ENCODE data around the gene CCR5.

The CCR5 gene

GRCh38 chr3:46409739-46410489 lies 39.2 kb downstream of the CCR5 start:
- DNase-seq: no peak

GRCh38 chr3:46410669-46411068 lies 39.9 kb downstream of the CCR5 start:
- DNase-seq: no peak

DNA sequence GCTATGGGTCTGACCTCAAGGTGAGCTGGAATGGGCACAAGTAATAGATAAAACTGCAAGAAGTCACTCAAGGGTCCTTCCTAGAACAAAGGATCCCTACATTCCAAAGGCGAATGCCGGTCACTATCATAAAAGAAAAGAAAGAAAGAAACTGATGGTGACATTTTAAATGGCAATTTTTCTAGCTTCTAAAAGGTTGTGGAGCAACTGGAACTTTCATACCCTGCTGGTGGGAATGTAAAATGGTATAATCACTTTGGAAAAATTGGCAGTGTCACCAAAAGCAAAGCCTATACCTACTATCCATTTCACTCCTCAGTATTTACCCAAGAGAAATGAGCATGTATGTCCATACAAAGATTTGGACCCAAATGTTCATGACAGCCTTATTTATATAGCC lies 40.5 kb downstream of the CCR5 start:
- no peak for DNase-seq

GRCh38 chr3:46412786-46413298 lies 42.1 kb downstream of the CCR5 start:
- no peak for DNase-seq

GRCh38 chr3:46413951-46414350 lies 43.2 kb downstream of the CCR5 start:
- DNase-seq: no peak

DNA sequence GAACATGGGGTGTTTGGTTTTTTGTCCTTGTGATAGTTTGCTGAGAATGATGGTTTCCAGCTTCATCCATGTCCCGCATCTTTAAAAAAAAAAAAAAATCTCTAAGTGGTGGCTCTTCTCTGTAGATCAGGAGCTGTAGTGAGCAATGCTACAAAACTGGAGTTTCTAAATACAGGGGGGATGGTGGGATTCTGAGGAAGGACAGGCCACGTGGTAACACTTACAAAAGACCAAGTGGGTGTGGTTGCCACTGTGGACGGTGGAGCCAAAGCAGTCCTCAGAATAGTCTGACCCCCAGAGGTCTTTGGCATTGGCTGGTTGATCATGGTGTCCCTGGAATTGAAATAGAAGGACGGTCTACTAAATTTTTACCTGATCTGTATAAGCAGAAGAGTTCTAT lies 44.0 kb downstream of the CCR5 start:
- DNase-seq: no peak

DNA sequence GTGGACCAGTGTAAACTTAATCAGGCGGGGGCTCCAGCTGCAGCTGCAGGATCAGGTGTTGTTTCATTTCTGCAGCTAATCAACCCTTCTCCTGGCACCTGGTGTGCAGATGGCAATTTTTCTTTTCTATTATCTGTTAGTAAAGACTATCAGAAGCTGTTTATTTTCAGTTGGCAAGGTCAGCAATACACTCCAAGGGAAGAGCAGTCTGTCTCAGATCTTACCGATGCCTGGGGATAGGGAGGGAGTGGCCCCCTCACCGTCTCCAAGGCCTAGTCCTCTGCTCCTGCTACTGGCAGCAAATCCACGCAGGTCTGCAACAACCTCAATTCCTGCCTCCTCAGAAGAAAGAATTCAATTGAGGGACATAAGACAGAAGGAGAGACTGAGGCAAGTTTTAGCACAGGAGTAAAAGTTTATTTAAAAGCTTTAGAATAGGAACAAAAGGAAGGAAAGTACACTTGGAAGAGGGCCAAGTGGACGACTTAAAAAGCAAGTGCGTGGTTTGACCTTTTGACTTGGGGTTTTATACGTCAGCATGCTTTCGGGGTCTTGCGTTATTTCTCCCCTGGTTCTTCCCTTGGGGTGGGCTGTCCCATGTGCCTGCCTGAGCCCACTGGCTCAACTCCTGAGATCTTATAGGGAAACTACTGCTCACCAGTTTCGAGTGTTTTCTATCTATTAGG lies 45.5 kb downstream of the CCR5 start:
- DNase-seq: peak; percentile 83

- DNase-seq: peak; percentile 46
Observed at GRCh38 chr3:46416811-46417510, 46.2 kb downstream of the CCR5 start.

- DNase-seq: no peak
Observed at GRCh38 chr3:46417841-46418611, 47.3 kb downstream of the CCR5 start.

- DNase-seq: no peak
Observed at GRCh38 chr3:46419816-46420215, 49.1 kb downstream of the CCR5 start.

- no peak for DNase-seq
Observed at GRCh38 chr3:46420931-46421330, 50.2 kb downstream of the CCR5 start.

GRCh38 chr3:46422617-46423016 lies 51.9 kb downstream of the CCR5 start:
- no peak for DNase-seq

DNA sequence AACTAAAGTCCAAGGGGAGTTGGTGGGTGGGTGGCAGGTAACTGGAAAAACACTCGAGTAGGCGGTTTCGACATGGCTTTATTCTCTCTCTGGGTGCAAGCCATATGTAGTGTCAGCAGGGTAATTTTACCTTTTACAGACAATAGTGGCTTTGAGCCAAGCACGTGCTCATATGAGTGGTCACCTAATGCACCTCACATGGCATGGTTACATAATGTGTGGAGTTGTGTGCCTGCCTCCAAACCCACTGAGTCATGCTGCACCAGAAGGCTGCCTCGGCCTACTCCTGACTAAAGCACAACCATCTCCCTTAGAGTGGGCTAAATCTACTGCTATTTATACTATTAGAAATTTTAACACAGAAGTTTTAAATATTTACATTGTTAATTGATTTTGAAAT lies 52.8 kb downstream of the CCR5 start:
- no peak for DNase-seq
